Endothelial cell of umbilical vein (primary cell): Measurements from ENCODE around the gene ZNF407.

Experiments
- CTCF ChIP-seq, 2 donors: IDR thresholded peaks; 1 replicate in 1 of 2; 2 replicates in 1 of 2; pipeline ENCODE4 v1.5.1; 2011; ENCODE audit warnings: low read length in 2 of 2, mild to moderate bottlenecking in 2 of 2, moderate library complexity in 2 of 2, control low read depth in 1 of 2, inconsistent platforms in 1 of 2, low read depth in 1 of 2; ENCODE audit not compliant: insufficient read depth in 1 of 2; ENCODE audit errors: extremely low read depth in 1 of 2
- EZH2 ChIP-seq: IDR thresholded peaks from 2 replicates; pipeline ENCODE4 v1.6.1; 2012; ENCODE audit warnings: borderline replicate concordance, low read depth, mild to moderate bottlenecking, moderate library complexity, low read length, inconsistent platforms; ENCODE audit not compliant: severe bottlenecking
- FOS ChIP-seq: IDR thresholded peaks from 2 replicates; pipeline ENCODE4 v1.6.1; 2011; ENCODE audit warnings: mild to moderate bottlenecking, low read length, moderate library complexity, borderline replicate concordance; ENCODE audit not compliant: insufficient read depth
- JUN ChIP-seq: IDR thresholded peaks from 2 replicates; pipeline ENCODE4 v1.6.1; 2011; ENCODE audit warnings: borderline replicate concordance, low read depth; ENCODE audit not compliant: insufficient read length, insufficient read depth

- TF ChIP-seq FOS (no peak), CTCF (IDR thresholded peaks at IDR 0.05; ENCODE audit: extremely low read depth in 1 of 2, insufficient read depth in 1 of 2, low read depth in 1 of 2, low read length in 2 of 2) (no peak), JUN (no peak), EZH2 (no peak)
These were observed 369.8 kb downstream of the ZNF407 start for GRCh38 chr18:74967438-74967837.
